IPS-NIHi7 (cell line): ENCODE results near the gene EXOSC10.
"Not testable (repeated sequence)": the region's sequence is repeated elsewhere in the genome, so short reads cannot be mapped to it uniquely, and the experiment has no call there.

Experiments used
- DNase-seq: peaks from one replicate; pipeline ENCODE4 v3.0.0; 2012; ENCODE audit warnings: mixed read lengths; ENCODE audit errors: extremely low spot score

EXOSC10 gene

GRCh38 chr1:11044086-11044848 is 55.4 kb downstream of the EXOSC10 start:
- DNase-seq, result peak; percentile 8

- DNase-seq, result peak; percentile 10
These were observed 56.4 kb downstream of the EXOSC10 start for GRCh38 chr1:11042995-11043874.

- no peak for DNase-seq
These were observed 57.6 kb downstream of the EXOSC10 start for GRCh38 chr1:11042065-11042464.

- DNase-seq, result no peak
These were observed 58.6 kb downstream of the EXOSC10 start for GRCh38 chr1:11041048-11041447.

GRCh38 chr1:11040105-11040429 is 59.6 kb downstream of the EXOSC10 start:
- not testable (repeated sequence) for DNase-seq

- no peak for DNase-seq
These were observed 60.1 kb downstream of the EXOSC10 start for GRCh38 chr1:11039351-11040104.

- DNase-seq, result peak; percentile 94
These were observed 61.9 kb downstream of the EXOSC10 start for GRCh38 chr1:11037740-11038182.

GRCh38 chr1:11037019-11037739 is 62.5 kb downstream of the EXOSC10 start:
- DNase-seq, result not testable (repeated sequence)

GRCh38 chr1:11031624-11032262 is 67.9 kb downstream of the EXOSC10 start:
- DNase-seq, result no peak

- DNase-seq, result no peak
These were observed 68.8 kb downstream of the EXOSC10 start for GRCh38 chr1:11030865-11031264.

- DNase-seq, result no peak
These were observed 71.7 kb downstream of the EXOSC10 start for GRCh38 chr1:11028018-11028417.

- no peak for DNase-seq
These were observed 72.4 kb downstream of the EXOSC10 start for GRCh38 chr1:11027316-11027715.

GRCh38 chr1:11026903-11027302 is 72.8 kb downstream of the EXOSC10 start:
- DNase-seq, result no peak

GRCh38 chr1:11026052-11026451 is 73.6 kb downstream of the EXOSC10 start:
- no peak for DNase-seq

GRCh38 chr1:11025618-11026017 is 74.1 kb downstream of the EXOSC10 start:
- no peak for DNase-seq

GRCh38 chr1:11024874-11025203 is 74.8 kb downstream of the EXOSC10 start:
- no peak for DNase-seq

- no peak for DNase-seq
These were observed 75.4 kb downstream of the EXOSC10 start for GRCh38 chr1:11024154-11024873.

- no peak for DNase-seq
These were observed 76.5 kb downstream of the EXOSC10 start for GRCh38 chr1:11023201-11023600.

- DNase-seq, result no peak
These were observed 79.7 kb downstream of the EXOSC10 start for GRCh38 chr1:11019971-11020370.

GRCh38 chr1:11019358-11019757 is 80.3 kb downstream of the EXOSC10 start:
- not testable (repeated sequence) for DNase-seq
